VCaP (cell line): ENCODE data around the gene TMEM51.

Source experiments
- H3K27ac ChIP-seq: fragments of 450-650 bp; 2 replicates; pipeline ENCODE4 v1.5.1; 2017
- CTCF ChIP-seq: fragments of 450-650 bp; conservative IDR thresholded peaks from 2 replicates; pipeline ENCODE4 v1.5.1; 2017; ENCODE audit warnings: mild to moderate bottlenecking, moderate library complexity

The TMEM51 gene

GRCh38 chr1:15153184-15153841, at the start of gene TMEM51:
Gene TMEM51 (plus strand): TSS chr1:15153747. CDS start chr1:15215088, 61,341 bp downstream.
- TF ChIP-seq CTCF: no peak
- peak within 1 kb of the TSS; percentile 74 for H3K27ac ChIP-seq

- TF ChIP-seq CTCF: no peak
- no peak overlapping the region for H3K27ac ChIP-seq
These were observed 49.6 kb upstream of the TMEM51 start for GRCh38 chr1:15103906-15104305.

- H3K27ac ChIP-seq: no peak overlapping the region
- no peak for TF ChIP-seq CTCF
These were observed 48.8 kb upstream of the TMEM51 start for GRCh38 chr1:15104768-15105167.

GRCh38 chr1:15106608-15107007, 46.9 kb upstream of the TMEM51 start:
- no peak for TF ChIP-seq CTCF
- H3K27ac ChIP-seq: no peak overlapping the region

GRCh38 chr1:15107058-15107687, 46.4 kb upstream of the TMEM51 start:
- no peak for TF ChIP-seq CTCF

GRCh38 chr1:15107911-15108310, 45.6 kb upstream of the TMEM51 start:
- no peak overlapping the region for H3K27ac ChIP-seq
- TF ChIP-seq CTCF: no peak

More at GRCh38 chr1:15107058-15107687, 46.4 kb upstream of the TMEM51 start:
- H3K27ac ChIP-seq: no peak overlapping the region

GRCh38 chr1:15110128-15110866, 43.2 kb upstream of the TMEM51 start:
- no peak for TF ChIP-seq CTCF
- H3K27ac ChIP-seq: no peak overlapping the region
